Lung microvascular endothelial cell (primary cell): ENCODE results near the gene RPL37. TPM values are rescaled to one million over a fixed set of nuclear protein-coding genes. Genes with fewer than 3 reads are reported as not detected.
A peak's percentile ranks its signal among the peaks of the same experiment; 100 is the strongest.
"Not testable (repeated sequence)": the region's sequence is repeated elsewhere in the genome, so short reads cannot be mapped to it uniquely, and the experiment has no call there.

Experiments used
- DNase-seq, 2 donors: peaks; one replicate each; pipeline versions ENCODE4 v3.0.0 to v3.0.0-alpha.2; 2010; ENCODE audit warnings: low read depth in 2 of 2
- total RNA-seq: library from RNA; depleted of rRNA; stranded (reverse); fragments of >200 nt; gene quantifications from 2 replicates; pipeline ENCODE4 v1.2.1, GENCODE V29; 2014

RPL37 gene
- total RNA-seq, 1 donor from 2014 or later: 2,944 TPM

DNA sequence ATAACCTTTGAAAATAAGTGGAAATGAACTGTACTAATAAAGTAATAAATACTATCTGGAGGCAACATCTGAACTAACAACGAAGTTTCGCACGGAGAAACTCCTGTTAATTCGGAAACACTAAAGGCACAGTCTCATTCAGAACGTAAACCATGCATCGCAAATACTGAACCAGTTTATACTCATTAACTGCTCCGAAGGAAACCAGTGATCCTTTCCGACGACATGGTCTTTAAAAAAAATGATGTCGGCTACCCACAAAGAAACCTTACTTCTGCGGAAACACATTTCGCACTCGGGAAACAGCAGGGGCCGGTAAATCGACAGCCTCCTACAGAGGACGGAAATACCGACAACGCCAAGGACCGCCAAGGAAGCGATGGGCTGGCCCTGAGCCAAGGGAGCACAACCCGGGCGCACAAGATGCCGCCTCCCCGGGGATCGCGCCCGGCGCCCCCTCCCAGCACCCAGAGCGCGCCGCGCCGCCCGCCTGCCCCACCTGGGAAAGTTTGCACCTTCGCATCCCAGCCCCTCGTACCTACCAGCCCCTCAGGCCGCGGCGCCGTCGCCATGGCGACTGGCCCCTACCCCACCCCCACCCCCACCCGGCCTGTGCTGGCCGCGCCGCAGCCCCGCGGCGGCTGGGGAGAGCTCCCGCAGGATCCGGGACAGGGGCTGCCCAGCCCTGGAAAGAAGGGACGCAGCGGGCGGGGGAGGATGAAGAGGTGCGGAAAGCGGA is 37.6 kb downstream of the RPL37 start:
- DNase-seq: peak; percentile 33 to 90

DNA sequence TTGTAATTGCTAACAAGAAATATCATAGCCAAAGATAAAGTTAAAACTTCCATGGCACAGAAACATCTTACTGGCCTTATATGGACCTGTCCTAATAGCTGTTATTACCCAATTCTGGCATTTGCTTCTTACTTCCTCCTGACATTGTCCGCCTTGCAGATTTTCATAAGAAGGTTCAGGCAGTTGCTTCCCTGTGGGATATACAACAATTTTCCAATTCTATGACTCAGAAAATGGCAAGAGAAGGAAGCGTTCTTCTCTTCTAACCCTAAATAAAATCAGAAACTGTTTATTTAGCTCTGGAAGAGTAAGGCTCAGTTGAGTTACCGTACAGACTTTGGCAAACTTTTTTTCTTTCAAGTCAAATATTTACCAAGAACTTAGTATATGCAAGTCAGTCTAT is 38.5 kb downstream of the RPL37 start:
- DNase-seq: peak in 1 of 2 donors; percentile 46

DNA sequence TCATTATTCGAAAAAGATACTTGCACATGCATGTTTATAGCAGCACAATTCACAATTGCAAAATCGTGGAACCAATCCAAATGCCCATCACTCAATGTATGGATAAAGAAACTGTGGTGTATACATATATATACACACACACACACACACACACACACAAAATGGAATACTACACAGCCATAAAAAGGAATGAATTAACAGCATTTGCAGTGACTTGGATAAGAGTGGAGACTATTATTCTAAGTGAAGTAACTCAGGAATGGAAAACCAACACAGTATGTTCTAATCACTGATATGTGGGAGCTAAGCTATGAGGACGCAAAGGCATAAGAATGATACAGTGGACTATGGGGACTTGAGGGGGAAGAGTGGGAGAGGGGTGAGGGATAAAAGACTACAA is 40.1 kb downstream of the RPL37 start:
- not testable (repeated sequence) for DNase-seq

DNA sequence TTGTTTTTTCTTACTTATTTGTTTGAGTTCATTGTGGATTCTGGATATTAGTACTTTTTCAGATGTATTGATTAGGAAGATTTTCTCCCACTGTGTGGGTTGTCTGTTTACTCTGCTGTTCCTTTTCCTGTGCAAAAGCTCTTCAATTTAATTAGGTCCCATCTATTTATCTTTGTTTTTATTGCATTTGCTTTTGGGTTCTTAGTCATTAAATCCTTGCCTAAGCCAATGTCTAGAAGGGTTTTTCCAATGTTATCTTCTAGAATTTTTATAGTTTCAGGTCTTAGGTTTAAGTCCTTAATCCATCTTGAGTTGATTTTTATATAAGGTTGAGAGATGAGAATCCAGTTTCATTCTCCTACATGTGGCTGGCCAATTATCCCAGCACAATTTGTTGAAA is 40.7 kb downstream of the RPL37 start:
- not testable (repeated sequence) for DNase-seq

DNA sequence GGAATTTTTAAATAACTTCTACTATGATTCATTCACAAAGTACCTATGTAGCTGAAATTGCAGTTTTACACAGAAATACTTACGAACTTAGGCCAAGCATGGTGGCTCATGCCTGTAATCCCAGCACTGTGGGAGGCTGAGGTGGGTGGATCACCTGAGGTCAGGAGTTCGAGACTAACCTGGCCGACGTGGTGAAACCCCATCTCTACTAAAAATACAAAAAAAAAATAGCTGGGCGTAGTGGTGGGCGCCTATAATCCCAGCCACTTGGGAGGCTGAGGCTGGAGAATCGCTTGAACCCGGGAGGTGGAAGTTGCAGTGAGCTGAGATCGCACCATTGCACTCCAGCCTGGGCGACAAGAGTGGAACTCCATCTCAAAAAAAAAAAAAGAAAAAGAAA is 42.3 kb downstream of the RPL37 start:
- not testable (repeated sequence) for DNase-seq

DNA sequence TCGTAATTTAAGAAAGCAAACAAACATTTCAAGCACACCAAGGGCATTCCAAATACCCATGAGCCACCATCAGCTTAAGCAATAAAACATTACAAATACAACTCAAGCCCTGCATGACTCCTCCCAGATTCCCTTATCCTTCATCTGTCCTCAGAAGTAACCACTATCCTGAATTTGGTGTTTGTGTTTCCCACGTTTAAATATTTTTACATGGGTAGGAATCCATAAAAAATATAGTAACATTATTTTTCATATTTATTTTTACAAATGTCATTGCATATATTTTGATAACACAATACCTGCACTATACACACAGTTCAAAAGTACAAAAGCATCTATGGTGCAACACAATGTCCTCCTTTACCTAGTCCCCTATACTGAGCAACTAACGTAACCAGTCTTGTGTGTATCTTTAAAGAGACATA is 43.3 kb downstream of the RPL37 start:
- no peak for DNase-seq

DNA sequence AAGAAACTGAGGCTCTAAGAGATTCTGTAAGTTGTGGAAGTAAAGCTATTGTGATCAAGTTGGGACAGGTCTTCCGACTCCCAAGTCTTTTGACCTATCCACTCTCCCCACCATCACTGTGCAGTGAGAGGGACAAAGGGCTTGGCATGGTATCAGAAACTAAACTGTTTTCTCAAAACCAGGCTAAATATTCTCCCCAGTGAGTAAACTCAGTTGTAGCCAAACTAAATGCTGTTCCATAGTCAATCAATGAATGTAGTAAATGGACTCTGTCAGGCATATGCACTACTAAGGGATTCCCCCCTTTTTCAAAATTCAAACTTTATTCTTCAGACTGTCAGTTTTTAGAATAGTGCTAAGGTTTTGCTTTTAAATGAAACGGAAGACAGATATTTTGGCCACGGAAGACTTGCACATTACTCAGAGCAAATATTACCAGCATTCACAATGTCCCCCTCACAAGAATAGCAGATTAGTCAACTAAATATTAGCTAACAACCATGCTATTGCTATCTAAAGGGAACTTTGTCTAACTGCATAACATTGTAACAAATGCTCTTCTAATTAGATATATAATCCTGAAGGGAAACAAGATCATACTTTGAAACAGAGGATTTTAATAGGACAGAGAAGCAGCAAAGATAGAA is 44.0 kb downstream of the RPL37 start:
- DNase-seq: peak in 1 of 2 donors; percentile 12

- DNase-seq: not testable (repeated sequence)
Measured at GRCh38 chr5:40788941-40789340, 46.1 kb downstream of the RPL37 start.

- no peak for DNase-seq
Measured at GRCh38 chr5:40787986-40788385, 47.0 kb downstream of the RPL37 start.

- DNase-seq: not testable (repeated sequence)
Measured at GRCh38 chr5:40786664-40787063, 48.4 kb downstream of the RPL37 start.

GRCh38 chr5:40784916-40785315 is 50.1 kb downstream of the RPL37 start:
- DNase-seq: no peak

- no peak for DNase-seq
Measured at GRCh38 chr5:40784027-40784653, 50.9 kb downstream of the RPL37 start.

GRCh38 chr5:40781843-40782409 is 53.1 kb downstream of the RPL37 start:
- DNase-seq: peak in 1 of 2 donors; percentile 41

DNA sequence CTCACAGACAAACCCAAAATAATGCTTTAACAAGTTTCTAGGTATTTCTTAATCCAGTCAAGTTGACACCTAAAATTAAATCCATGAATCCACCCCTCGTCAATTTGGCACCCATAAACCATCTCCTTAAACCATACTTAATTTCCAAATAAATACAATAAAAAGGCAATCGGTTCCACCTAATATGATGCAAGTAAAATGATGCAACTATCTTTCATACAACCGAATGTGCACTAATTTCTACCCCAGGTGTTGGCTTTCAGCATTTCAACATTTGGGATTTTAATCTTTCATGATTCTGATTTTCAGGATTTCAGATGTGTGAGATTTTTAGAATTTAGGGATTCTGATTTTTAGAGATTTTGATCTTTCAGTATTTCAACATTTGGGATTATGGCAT is 54.2 kb downstream of the RPL37 start:
- DNase-seq: no peak

GRCh38 chr5:40780199-40780598 is 54.8 kb downstream of the RPL37 start:
- no peak for DNase-seq

GRCh38 chr5:40779561-40779960 is 55.5 kb downstream of the RPL37 start:
- DNase-seq: no peak

DNA sequence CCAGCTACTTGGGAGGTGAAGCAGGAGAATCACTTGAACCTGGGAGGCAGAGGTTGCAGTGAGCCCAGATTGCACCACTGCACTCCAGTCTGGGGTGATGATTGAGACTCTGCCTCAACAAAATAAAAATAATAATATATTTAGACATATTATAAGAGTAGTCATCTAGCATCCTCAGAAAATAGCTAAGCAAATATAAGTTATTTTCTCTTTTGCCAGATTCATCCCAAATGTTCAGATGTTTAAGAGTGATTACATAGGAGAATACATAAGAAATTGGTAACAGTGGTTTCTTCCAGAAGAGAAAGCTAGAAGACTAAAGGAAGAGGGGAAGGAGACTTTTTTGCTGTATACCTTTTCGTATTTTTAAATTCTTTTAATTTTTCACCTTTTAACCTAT is 56.9 kb downstream of the RPL37 start:
- no peak for DNase-seq

- DNase-seq: no peak
Measured at GRCh38 chr5:40776658-40776977, 58.4 kb downstream of the RPL37 start.

- no peak for DNase-seq
Measured at GRCh38 chr5:40775846-40776657, 59.0 kb downstream of the RPL37 start.
